NB4 (cell line): Measurements from ENCODE around the gene SMAD3.

Source experiments
- DNase-seq: peaks from one replicate; pipeline ENCODE4 v3.0.0; 2010; ENCODE audit warnings: low read depth
- H3K4me3 ChIP-seq: one replicate; pipeline ENCODE4 v1.5.1; 2011; ENCODE audit warnings: mild to moderate bottlenecking, low read depth, low read length, moderate library complexity
- CTCF ChIP-seq: IDR thresholded peaks from one replicate; pipeline ENCODE4 v1.5.1; 2012; ENCODE audit warnings: low read depth, low read length
- MAX ChIP-seq: IDR thresholded peaks from 2 replicates; pipeline ENCODE4 v1.6.1; 2011; ENCODE audit warnings: low read depth, low read length
- MYC ChIP-seq: IDR thresholded peaks from 2 replicates; pipeline ENCODE4 v1.6.1; 2011; ENCODE audit warnings: low read depth, low read length
- POLR2A ChIP-seq: IDR thresholded peaks from 2 replicates; pipeline ENCODE4 v1.6.1; 2011; ENCODE audit warnings: mild to moderate bottlenecking; ENCODE audit not compliant: insufficient read length; ENCODE audit errors: extremely low read depth

Gene SMAD3

GRCh38 chr15:67133738-67134066 lies 68.3 kb downstream of the SMAD3 start:
- no peak for TF ChIP-seq MYC
- no peak for DNase-seq
- no peak overlapping the region for H3K4me3 ChIP-seq

GRCh38 chr15:67134067-67134838 lies 68.9 kb downstream of the SMAD3 start:
- DNase-seq: no peak
- H3K4me3 ChIP-seq: no peak overlapping the region
- no peak for TF ChIP-seq CTCF
- TF ChIP-seq MYC: no peak
- TF ChIP-seq MAX: no peak
- TF ChIP-seq POLR2A: no peak

- no peak overlapping the region for H3K4me3 ChIP-seq
- no peak for DNase-seq
- TF ChIP-seq CTCF (no peak), MYC (no peak), MAX (no peak), POLR2A (no peak)
Measured at GRCh38 chr15:67134871-67135492, 69.6 kb downstream of the SMAD3 start.

GRCh38 chr15:67135494-67135893 lies 70.1 kb downstream of the SMAD3 start:
- DNase-seq: no peak

GRCh38 chr15:67136802-67137201 lies 71.4 kb downstream of the SMAD3 start:
- H3K4me3 ChIP-seq: no peak overlapping the region
- DNase-seq: no peak
- TF ChIP-seq POLR2A (no peak), CTCF (no peak)

More at GRCh38 chr15:67135494-67135893, 70.1 kb downstream of the SMAD3 start:
- H3K4me3 ChIP-seq: no peak overlapping the region
- TF ChIP-seq MYC (no peak), CTCF (no peak), POLR2A (no peak), MAX (no peak)

- TF ChIP-seq MYC: no peak
- no peak for TF ChIP-seq POLR2A
- TF ChIP-seq MAX: no peak
- TF ChIP-seq CTCF: no peak
- no peak overlapping the region for H3K4me3 ChIP-seq
- no peak for DNase-seq
Measured at GRCh38 chr15:67137319-67137718, 71.9 kb downstream of the SMAD3 start.
